HCT116 (cell line): Measurements from ENCODE around the gene WDR93. TPM values are rescaled to one million over a fixed set of nuclear protein-coding genes. Genes with fewer than 3 reads are reported as not detected.

Experiments used
- ATAC-seq: fragments of 200-7000 bp; cut with Tn5 transposase; 2 replicates; pipeline ENCODE4 v1.9.1; 2020; ENCODE audit warnings: mild to moderate bottlenecking, moderate library complexity
- BruUV-seq: library from RNA; stranded (reverse); fragments of 400-500 nt; replicated peaks from 2 replicates; lab custom pipeline; 2021; lab: Mats Ljungman, UMichigan
- CTCF ChIA-PET: fragments of 300-600 bp; sonication (Branson Sonifier 250); formaldehyde crosslinking; loops from one replicate; lab custom pipeline; 2021; ENCODE audit warnings: antibody characterized with exemption; lab: Charles Lee
- POLR2A ChIA-PET: fragments of 300-600, 350-600 bp; sonication (Branson Sonifier 250); formaldehyde crosslinking; loops from one replicate; lab custom pipeline; 2021; ENCODE audit warnings: antibody characterized with exemption; lab: Charles Lee
- RAD21 ChIA-PET, 2 experiments: fragments of 300-600 bp; sonication (Branson Sonifier 250); formaldehyde crosslinking; loops; one replicate each; lab custom pipeline; 2023; ENCODE audit warnings: low total read pairs in 2 of 2; ENCODE audit not compliant: uncharacterized antibody in 2 of 2, unreplicated experiment in 2 of 2, low non-redundant PET in 1 of 2; lab: Charles Lee
- DNase-seq: peaks from one replicate; pipeline ENCODE4 v3.0.0-alpha.2; 2010; ENCODE audit warnings: low read depth, low spot score
- H2AFZ ChIP-seq: fragments of 200-600 bp; shearing (Covaris generic), sonication (generic); 2 replicates; pipeline ENCODE4 v1.6.1; 2017; ENCODE audit warnings: low read depth, mixed run types, mixed read lengths, antibody characterized with exemption, low read length; ENCODE audit not compliant: poor library complexity, severe bottlenecking
- H3K27ac ChIP-seq: 2 replicates; pipeline ENCODE4 v1.5.1; 2012; ENCODE audit warnings: low read depth, low read length
- H3K27me3 ChIP-seq: fragments of 200-600 bp; sonication (generic); 2 replicates; pipeline ENCODE4 v1.6.1; 2016; ENCODE audit warnings: mixed run types, low read length, mixed read lengths; ENCODE audit not compliant: insufficient read depth
- H3K36me3 ChIP-seq, 2 experiments: fragments of 200-500 bp in 1 of 2; fragments of 200-600 bp in 1 of 2; sonication (Bioruptor generic) in 1 of 2; sonication (generic) in 1 of 2; 2 replicates each; pipeline versions ENCODE4 v1.5.1 to v1.6.1; 2014 to 2016; ENCODE audit warnings: low read length in 2 of 2, inconsistent platforms in 1 of 2, mixed read lengths in 1 of 2, mixed run types in 1 of 2; ENCODE audit not compliant: insufficient read depth in 2 of 2, control insufficient read depth in 1 of 2
- H3K4me1 ChIP-seq, 2 experiments: fragments of 200-600 bp in 1 of 2; sonication (generic) in 1 of 2; 2 replicates each; pipeline versions ENCODE4 v1.5.1 to v1.6.1; 2012 to 2017; ENCODE audit warnings: low read length in 2 of 2, inconsistent platforms in 1 of 2, mild to moderate bottlenecking in 1 of 2, mixed read lengths in 1 of 2, mixed run types in 1 of 2, moderate library complexity in 1 of 2; ENCODE audit not compliant: insufficient read depth in 2 of 2, control insufficient read depth in 1 of 2
- H3K4me2 ChIP-seq: fragments of 200-600 bp; sonication (generic); 2 replicates; pipeline ENCODE4 v1.6.1; 2017; ENCODE audit warnings: mixed run types, low read length, mixed read lengths
- H3K4me3 ChIP-seq, 2 experiments: fragments of 200-600 bp in 1 of 2; sonication (generic) in 1 of 2; replicated peaks in 1 of 2; 2 replicates each; pipeline ENCODE4 v1.5.1; 2011 to 2016; ENCODE audit warnings: low read length in 2 of 2, control low read depth in 1 of 2, low read depth in 1 of 2, mild to moderate bottlenecking in 1 of 2, mixed read lengths in 1 of 2, mixed run types in 1 of 2
- H3K79me2 ChIP-seq: fragments of 200-600 bp; sonication (generic); 2 replicates; pipeline ENCODE4 v1.6.1; 2017; ENCODE audit warnings: mild to moderate bottlenecking, mixed run types, low read length, moderate library complexity, mixed read lengths; ENCODE audit not compliant: insufficient read depth
- H3K9ac ChIP-seq: fragments of 200-600 bp; sonication (generic); 2 replicates; pipeline ENCODE4 v1.6.1; 2016; ENCODE audit warnings: low read length, mixed read lengths
- H3K9me2 ChIP-seq: fragments of 200-600 bp; sonication (generic), shearing (Covaris generic); 2 replicates; pipeline ENCODE4 v1.6.1; 2017; ENCODE audit warnings: mixed run types, mild to moderate bottlenecking, moderate library complexity; ENCODE audit not compliant: insufficient read depth
- H3K9me3 ChIP-seq, 2 experiments: fragments of 200-500 bp in 1 of 2; fragments of 200-600 bp in 1 of 2; sonication (Bioruptor generic) in 1 of 2; sonication (generic) in 1 of 2; 2 replicates each; pipeline ENCODE4 v1.6.1; 2014 to 2017; ENCODE audit warnings: low read length in 2 of 2, mixed read lengths in 2 of 2, inconsistent platforms in 1 of 2, low read depth in 1 of 2, mild to moderate bottlenecking in 1 of 2, mixed run types in 1 of 2, moderate library complexity in 1 of 2; ENCODE audit not compliant: control insufficient read depth in 1 of 2, insufficient read depth in 1 of 2
- H4K20me1 ChIP-seq: fragments of 200-600 bp; sonication (generic), shearing (Covaris generic); 2 replicates; pipeline ENCODE4 v1.6.1; 2017; ENCODE audit warnings: mixed run types, mild to moderate bottlenecking, moderate library complexity; ENCODE audit not compliant: insufficient read depth
- ATF3 ChIP-seq: IDR thresholded peaks from 2 replicates; pipeline ENCODE4 v1.6.1; 2012
- CBX3 ChIP-seq: IDR thresholded peaks from 2 replicates; pipeline ENCODE4 v1.6.1; 2012; ENCODE audit warnings: low read depth
- CEBPB ChIP-seq: IDR thresholded peaks from 2 replicates; pipeline ENCODE4 v1.6.1; 2012; ENCODE audit warnings: low read depth
- EGR1 ChIP-seq: IDR thresholded peaks from 2 replicates; pipeline ENCODE4 v1.6.1; 2012; ENCODE audit warnings: low read depth
- ELF1 ChIP-seq: IDR thresholded peaks from 2 replicates; pipeline ENCODE4 v1.6.1; 2012; ENCODE audit warnings: low read depth, borderline replicate concordance
- FOSL1 ChIP-seq: IDR thresholded peaks from 2 replicates; pipeline ENCODE4 v1.6.1; 2012; ENCODE audit warnings: low read depth
- JUND ChIP-seq: IDR thresholded peaks from 2 replicates; pipeline ENCODE4 v1.6.1; 2012
- MAX ChIP-seq: IDR thresholded peaks from 2 replicates; pipeline ENCODE4 v1.6.1; 2012
- POLR2A ChIP-seq: IDR thresholded peaks from 2 replicates; pipeline ENCODE4 v1.7.0; 2011; ENCODE audit warnings: borderline replicate concordance; ENCODE audit not compliant: insufficient read depth, insufficient read length; ENCODE audit errors: extremely low read depth
- POLR2AphosphoS5 ChIP-seq: IDR thresholded peaks from 2 replicates; pipeline ENCODE4 v1.6.1; 2011; ENCODE audit warnings: mild to moderate bottlenecking, low read depth, low read length, moderate library complexity
- RAD21 ChIP-seq: IDR thresholded peaks from 2 replicates; pipeline ENCODE4 v1.6.1; 2012; ENCODE audit warnings: low read depth, mild to moderate bottlenecking
- REST ChIP-seq: IDR thresholded peaks from 2 replicates; pipeline ENCODE4 v1.6.1; 2012; ENCODE audit warnings: low read depth
- SIN3A ChIP-seq: IDR thresholded peaks from 2 replicates; pipeline ENCODE4 v1.6.1; 2012; ENCODE audit warnings: low read depth
- SP1 ChIP-seq: IDR thresholded peaks from 2 replicates; pipeline ENCODE4 v1.6.1; 2012; ENCODE audit warnings: low read depth
- TCF7L2 ChIP-seq: IDR thresholded peaks from 2 replicates; pipeline ENCODE4 v1.7.0; 2011; ENCODE audit warnings: borderline replicate concordance, inconsistent platforms; ENCODE audit not compliant: insufficient read depth, insufficient read length; ENCODE audit errors: extremely low read depth
- YY1 ChIP-seq: IDR thresholded peaks from 2 replicates; pipeline ENCODE4 v1.6.1; 2011; ENCODE audit warnings: low read length, low read depth, moderate library complexity, mild to moderate bottlenecking; ENCODE audit not compliant: insufficient replicate concordance; ENCODE audit errors: extremely low read depth
- ZBTB33 ChIP-seq: IDR thresholded peaks from 2 replicates; pipeline ENCODE4 v1.6.1; 2011; ENCODE audit warnings: mild to moderate bottlenecking, low read length, moderate library complexity; ENCODE audit not compliant: insufficient replicate concordance; ENCODE audit errors: extremely low read depth
- ZFX ChIP-seq: fragments of 450-650 bp; IDR thresholded peaks from 2 replicates; pipeline ENCODE4 v1.6.1; 2017
- ZNF274 ChIP-seq: fragments of 200-500 bp; sonication (Bioruptor generic); IDR thresholded peaks from 2 replicates; pipeline ENCODE4 v1.6.1; 2014; ENCODE audit warnings: mild to moderate bottlenecking, low read depth, low read length, inconsistent platforms
- intact Hi-C: fragments of 100-400 bp; cut with micrococcal nuclease; formaldehyde crosslinking; loops from 2 replicates; pipeline ENCODE4 v1.10.0; 2022
- total RNA-seq: library from RNA; stranded (reverse); gene quantifications from one replicate; pipeline ENCODE4 v1.2.1, GENCODE V29; 2021; ENCODE audit not compliant: unreplicated experiment

The WDR93 gene
- total RNA-seq, 1 experiment from 2014 or later = 0.42 TPM

- TF ChIP-seq POLR2A = no peak
Measured at GRCh38 chr15:89685995-89686394, 4.6 kb upstream of the WDR93 start (continued).

- H3K4me2 ChIP-seq = no peak overlapping the region
- H3K4me1 ChIP-seq = peaks cover 7 to 13% of the 10 kb centered on the region in 2 experiments
- no peaks in the 10 kb centered on the region for H3K79me2 ChIP-seq
- BruUV-seq = no TSS peak
- H3K9me2 ChIP-seq = no peaks in the 10 kb centered on the region
- ChIA-PET POLR2A (no interaction called here), CTCF (no interaction called here), RAD21 (no interaction called here)
- ATAC-seq (no peak), DNase-seq (no peak)
- H3K4me3 ChIP-seq = no peak overlapping the region
- intact Hi-C loops = no loop called here
- no peaks in the 10 kb centered on the region for H3K9me3 ChIP-seq
- no peak overlapping the region for H3K9ac ChIP-seq
- no peaks in the 10 kb centered on the region for H4K20me1 ChIP-seq
- H3K27ac ChIP-seq = no peak overlapping the region
- no peaks in the 10 kb centered on the region for H3K36me3 ChIP-seq
- H3K27me3 ChIP-seq = no peaks in the 10 kb centered on the region
- TF ChIP-seq SP1 (no peak), POLR2AphosphoS5 (no peak), EGR1 (no peak), FOSL1 (no peak), REST (no peak), CBX3 (no peak), SIN3A (no peak), ZNF274 (no peak), ZBTB33 (no peak), TCF7L2 (no peak), POLR2A (no peak), JUND (no peak), ZFX (no peak), MAX (no peak), ELF1 (no peak), ATF3 (no peak), RAD21 (no peak), CEBPB (no peak), YY1 (no peak)
- TF ChIP-seq, all 23 proteins: peak for 0
- H2AFZ ChIP-seq = no peak overlapping the region
Measured at GRCh38 chr15:89686522-89686921, 4.1 kb upstream of the WDR93 start.
